Glomerular visceral epithelial cell (primary cell): ENCODE results near the gene PDGFC.
"Not testable (repeated sequence)": the region's sequence is repeated elsewhere in the genome, so short reads cannot be mapped to it uniquely, and the experiment has no call there.

ENCODE experiments used
- DNase-seq: peaks from one replicate; pipeline ENCODE4 v3.0.0-alpha.2; 2016; ENCODE audit errors: extremely low spot score

Gene PDGFC

DNA sequence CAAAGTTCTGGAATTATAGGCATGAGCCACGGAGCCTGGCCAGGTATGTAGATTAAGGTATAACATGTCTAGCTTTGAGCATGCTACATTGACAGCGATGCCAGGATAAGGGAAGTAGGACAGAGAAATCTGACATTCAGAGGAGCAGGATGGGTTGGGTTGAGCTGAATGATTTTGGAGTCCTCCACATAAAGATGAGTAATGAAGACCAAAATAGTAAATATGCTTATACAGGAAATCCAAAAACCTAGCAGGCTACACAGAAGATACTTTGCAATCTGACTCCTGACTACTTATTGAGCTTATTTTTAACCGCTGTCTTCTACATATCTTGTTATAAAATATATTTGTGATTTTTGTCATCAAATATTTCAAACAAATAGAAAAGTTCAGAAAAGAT, 69.7 kb downstream of the PDGFC start:
- no peak for DNase-seq

- no peak for DNase-seq
These were observed 73.1 kb downstream of the PDGFC start for GRCh38 chr4:156898373-156899117.

DNA sequence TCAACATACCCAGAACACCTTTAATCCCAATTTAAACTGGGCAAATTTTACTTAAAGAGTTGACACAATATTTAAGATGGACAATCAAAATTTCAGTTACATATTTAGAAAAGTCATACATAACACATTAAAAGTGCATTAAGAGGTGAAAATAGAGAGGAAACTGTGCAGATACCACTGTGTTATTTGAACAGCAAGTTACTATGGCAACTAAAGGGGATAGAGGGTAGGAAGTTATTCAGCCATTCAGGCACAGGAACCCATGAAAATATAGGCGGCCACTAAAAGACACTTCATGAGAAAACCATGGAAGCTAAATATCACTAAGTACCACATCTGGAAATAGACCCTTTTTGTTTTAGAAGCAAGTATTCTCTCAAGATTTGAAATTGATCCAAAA, 75.1 kb downstream of the PDGFC start:
- peak; percentile 35 for DNase-seq

DNA sequence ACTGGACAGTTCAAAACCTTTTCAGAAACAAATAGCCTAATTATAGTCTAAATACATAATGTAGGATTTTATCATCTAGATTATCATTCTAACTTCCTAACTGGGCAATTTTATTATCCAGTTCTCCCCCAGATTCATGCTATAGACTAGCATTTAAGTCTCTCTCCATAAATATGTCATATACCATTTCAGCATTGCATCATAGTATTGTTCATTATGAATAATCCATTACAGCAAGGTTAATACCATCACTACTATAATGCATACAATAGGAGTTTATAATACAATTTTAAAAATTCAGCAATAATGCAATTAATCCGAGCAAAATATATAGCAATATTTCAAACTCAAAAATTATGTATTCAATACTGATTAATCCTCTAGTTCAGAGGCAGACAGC, 77.4 kb downstream of the PDGFC start:
- no peak for DNase-seq

DNA sequence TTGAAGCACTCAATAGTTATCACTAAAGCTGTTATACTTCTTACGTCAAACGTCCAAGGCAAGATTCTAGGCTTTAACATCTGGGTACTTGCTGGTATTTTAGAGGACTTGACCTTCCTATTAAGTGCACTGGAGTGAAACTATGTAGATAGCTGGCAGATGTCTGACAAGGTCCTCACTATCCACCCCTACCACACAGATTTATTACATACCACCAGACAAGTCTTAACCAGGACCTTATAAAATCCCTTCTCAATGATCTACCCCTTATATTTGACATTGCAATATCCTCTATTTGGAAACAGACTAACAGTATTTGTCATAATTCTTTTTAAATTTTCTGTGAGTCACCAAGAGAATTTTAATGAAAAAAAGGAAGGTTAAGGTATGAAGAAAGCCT, 78.8 kb downstream of the PDGFC start:
- DNase-seq: peak; percentile 32

DNA sequence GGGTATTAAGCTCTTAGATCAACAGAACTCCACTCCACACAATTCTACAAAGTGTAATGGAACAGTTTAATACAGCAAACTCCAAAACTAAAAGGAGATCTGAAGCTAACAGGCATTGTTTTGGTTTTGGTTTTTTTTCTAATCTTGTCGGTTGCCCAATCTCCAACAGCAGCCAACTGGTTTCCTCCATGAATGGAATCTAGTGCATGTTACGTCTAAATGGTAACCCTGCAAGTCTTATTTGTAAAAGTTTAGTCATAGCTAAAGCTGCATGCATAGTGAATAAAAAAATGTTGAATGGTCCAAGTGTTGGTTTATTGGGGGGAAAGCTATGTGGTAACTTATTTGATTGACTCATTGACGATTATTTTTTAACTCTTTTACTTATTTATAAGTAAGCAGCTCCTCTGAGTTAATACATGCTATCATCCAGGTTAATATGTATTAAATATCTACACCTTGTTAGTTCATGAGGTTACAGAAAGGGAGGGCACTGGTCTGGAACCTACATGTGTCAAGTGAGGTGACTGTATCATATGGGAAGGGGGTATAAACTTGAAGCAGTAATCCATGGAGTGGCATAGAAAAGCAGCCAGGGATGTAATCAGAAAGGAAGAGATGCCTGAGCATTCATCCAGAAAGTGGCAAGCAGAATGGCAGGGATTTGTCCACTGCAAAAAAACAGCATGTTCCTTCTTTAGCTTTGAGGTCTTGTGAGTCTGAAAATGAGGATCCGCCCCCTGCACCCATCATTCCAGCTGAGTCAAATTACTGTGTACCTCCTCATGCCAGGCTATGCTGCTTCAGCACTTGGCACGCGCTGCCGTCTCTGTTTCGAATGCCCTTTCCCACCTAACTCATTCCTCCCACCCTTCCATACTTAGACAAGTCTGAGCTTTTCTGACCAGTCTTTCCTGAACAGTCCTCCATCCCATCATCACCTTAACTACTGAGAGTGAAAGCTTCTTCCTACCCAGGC, 81.7 kb downstream of the PDGFC start:
- peak; percentile 96 for DNase-seq

DNA sequence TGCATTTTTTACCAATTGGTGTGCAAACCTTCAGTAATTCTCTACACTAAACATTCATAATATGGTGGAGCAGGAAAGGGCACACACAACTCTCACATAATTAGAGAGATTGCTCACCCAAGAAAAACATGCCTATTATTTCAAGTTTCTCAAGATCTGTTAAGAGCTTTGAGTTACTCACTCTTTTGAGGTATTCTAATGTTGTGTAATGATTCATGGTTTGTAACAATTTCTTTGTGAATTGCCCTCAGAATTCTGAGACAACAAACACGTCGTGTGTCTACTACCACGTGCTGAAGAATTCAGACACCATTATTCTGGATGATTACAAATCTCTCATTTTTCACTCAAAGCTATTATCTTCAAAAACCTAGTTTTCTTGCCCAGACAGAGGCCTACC, 82.8 kb downstream of the PDGFC start:
- peak; percentile 70 for DNase-seq

DNA sequence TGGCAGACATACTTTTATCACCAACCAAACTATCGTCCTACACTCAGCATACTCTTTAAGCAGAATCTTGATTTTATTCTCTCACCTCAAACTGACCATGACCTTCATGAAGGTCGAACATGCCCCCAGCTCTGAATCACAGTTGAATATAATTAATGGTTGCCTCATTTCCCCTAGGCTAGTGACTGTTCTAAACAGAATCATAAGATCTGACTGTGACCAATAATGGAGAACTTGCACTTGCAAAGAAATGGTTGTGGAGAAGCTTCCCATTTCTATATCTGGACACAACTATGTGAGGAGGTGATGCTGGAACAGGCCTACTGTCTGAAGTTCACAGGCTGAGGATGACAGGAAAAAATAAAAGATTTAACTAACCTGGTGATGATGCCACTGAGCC, 85.1 kb downstream of the PDGFC start:
- DNase-seq: no peak

DNA sequence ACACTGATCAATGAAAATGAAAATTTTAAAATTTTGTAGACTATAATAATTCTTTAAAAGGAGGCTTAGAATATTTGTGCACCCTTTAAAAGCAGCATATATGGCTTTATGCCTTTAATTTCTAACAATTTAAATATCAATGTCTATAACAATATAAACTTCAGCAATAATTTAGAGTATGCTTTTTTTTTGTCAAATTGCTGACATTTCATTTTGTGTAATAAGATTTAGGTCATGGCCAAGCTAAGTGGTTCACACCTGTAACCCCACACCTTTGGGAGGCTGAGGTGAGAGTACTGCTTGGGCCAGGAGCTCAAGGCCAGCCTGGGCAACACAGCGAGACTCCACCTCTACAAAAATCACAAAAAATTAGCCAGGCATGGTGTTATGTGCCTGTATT, 86.2 kb downstream of the PDGFC start:
- DNase-seq: no peak

GRCh38 chr4:156884183-156884582, 87.4 kb downstream of the PDGFC start:
- no peak for DNase-seq

GRCh38 chr4:156875704-156876103, 95.9 kb downstream of the PDGFC start:
- DNase-seq: no peak

GRCh38 chr4:156875055-156875454, 96.5 kb downstream of the PDGFC start:
- no peak for DNase-seq

- DNase-seq: no peak
These were observed 97.8 kb downstream of the PDGFC start for GRCh38 chr4:156873799-156874198.

- no peak for DNase-seq
These were observed 100.7 kb downstream of the PDGFC start for GRCh38 chr4:156870861-156871260.

DNA sequence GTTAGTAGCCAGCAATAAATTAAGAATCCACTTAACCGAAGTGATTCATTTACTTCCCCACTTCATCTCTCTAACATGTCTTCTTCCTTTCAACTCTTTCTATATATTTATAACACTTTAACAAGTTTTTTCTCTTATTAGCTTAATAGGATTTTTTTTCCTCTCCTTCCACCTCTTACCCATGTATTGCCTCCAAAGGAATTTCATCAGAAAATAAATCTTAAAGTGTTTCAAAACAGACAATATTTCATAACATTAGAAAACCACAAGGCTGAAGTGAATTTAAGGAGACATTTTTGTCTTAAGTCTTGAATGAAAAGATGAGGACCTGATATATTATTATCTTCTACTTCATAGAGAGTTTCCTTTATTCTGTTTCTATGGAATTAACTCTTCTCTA, 101.5 kb downstream of the PDGFC start:
- no peak for DNase-seq

DNA sequence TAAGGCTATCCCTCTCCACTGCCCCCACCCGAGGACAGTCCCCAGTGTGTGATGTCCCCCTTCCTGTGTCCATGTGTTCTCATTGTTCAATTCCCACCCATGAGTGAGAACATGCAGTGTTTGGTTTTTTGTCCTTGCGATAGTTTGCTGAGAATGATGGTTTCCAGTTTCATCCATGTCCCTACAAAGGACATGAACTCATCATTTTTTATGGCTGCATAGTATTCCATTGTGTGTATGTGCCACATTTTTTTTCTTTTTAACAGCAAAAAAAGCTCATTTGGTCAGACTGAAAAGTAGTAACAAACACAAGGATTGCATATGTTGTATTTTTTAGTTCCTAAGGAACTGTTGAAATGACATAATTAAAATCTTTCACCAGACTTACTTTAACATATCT, 105.5 kb downstream of the PDGFC start:
- not testable (repeated sequence) for DNase-seq

DNA sequence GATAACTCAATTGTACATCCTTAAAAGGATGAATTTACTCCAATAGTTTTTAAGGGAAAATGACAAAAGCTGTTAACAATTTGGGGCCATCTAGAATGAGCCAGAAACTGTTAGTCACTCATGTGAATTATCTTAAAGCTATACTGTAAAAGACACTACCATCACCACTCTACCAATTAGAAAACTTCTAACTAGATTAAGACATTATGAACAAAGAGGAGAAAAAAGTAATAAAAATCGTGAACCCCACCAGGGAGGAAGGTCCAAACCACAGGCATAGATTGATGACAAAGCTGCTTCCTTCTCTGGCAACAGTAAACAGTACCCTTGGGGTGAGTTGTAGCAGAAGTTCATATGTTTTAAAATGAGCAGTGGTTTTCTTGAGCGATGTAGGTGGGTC, 106.1 kb downstream of the PDGFC start:
- DNase-seq: no peak

- DNase-seq: no peak
These were observed 113.5 kb downstream of the PDGFC start for GRCh38 chr4:156858071-156858470.

DNA sequence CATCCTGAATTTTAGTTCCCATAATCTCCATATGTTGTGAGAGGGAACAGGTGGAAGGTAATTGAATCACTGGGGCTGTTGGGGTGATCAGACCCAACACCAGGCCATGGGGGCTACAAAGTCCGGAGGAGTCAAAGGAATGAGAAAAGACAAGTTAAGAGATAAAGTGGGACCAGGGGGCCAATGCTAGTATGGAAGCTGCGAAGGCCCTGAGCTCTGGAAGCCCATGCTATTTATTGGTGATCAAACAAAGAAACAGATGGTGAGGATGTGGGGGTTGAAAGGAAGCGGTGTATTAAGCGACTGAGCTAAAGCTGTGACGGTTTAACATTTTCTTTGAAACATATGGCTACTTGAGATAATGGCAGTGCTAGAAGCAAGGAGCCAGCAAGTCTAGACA, 132.8 kb downstream of the PDGFC start:
- no peak for DNase-seq

DNA sequence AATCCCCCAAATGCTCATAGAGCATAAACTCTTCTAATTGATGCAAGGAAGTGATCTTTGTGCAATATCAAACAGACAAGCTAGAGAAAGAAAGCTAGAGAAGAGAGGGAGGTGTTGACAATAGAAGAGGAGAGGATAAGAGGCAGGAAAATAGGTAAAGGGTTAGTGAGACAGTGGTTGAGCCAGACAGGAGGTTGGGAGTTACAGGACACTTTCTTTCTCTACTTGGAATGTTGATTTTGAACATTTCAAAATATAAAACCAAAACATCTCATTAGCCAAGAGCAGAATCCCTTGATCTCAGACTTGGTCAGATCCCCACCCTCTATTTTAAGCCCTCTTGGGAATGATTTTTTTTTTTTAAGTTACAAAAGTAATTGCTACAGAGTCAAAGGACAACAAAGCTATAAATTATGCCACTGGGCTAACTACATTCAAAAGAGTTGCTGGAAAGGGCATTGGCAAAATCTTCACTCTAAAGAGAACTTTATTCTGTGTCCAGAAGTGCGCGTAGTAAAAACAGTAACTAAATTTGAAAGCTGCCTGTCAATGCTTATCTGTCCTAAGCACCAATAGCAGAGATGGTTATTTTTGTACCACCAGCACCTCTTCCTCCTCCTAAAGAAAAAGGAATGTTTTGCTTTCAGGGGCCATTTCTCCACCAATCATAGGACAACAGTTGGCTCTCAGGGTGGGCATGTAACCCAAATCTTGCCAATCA, 133.8 kb downstream of the PDGFC start:
- DNase-seq: no peak

DNA sequence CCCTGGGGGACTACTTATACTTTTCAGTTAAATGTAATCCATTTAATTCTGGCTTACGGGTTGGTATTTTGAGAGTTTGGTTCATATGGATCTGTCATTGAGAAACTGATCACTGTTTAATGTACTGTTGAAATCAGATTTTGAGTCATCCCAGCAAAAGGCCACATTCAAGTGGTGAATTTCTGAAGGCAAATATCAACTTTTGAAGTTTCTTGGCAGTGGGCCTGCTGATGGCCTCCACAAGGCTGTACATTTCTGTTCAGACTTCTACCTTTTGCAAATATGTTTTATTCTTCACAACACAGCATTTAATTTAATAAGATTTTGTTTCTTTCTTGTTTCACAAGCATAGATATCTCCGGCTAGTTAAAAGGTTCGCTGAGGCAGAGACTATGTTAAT, 138.7 kb downstream of the PDGFC start:
- DNase-seq: no peak

- peak; percentile 45 for DNase-seq
These were observed 141.2 kb downstream of the PDGFC start for GRCh38 chr4:156830351-156830750.
